Stimulated activated CD8-positive, alpha-beta memory T cell treated with anti-CD3 and anti-CD28 coated beads, Interleukin-4, amount 100 ng/mL, for 24 hours (primary cell): ENCODE measurements around the gene DDIT4.

Experiments
- DNase-seq: peaks from one replicate; pipeline ENCODE4 v3.0.0-alpha.2; 2020; ENCODE audit warnings: low read depth

DDIT4 gene

DNA sequence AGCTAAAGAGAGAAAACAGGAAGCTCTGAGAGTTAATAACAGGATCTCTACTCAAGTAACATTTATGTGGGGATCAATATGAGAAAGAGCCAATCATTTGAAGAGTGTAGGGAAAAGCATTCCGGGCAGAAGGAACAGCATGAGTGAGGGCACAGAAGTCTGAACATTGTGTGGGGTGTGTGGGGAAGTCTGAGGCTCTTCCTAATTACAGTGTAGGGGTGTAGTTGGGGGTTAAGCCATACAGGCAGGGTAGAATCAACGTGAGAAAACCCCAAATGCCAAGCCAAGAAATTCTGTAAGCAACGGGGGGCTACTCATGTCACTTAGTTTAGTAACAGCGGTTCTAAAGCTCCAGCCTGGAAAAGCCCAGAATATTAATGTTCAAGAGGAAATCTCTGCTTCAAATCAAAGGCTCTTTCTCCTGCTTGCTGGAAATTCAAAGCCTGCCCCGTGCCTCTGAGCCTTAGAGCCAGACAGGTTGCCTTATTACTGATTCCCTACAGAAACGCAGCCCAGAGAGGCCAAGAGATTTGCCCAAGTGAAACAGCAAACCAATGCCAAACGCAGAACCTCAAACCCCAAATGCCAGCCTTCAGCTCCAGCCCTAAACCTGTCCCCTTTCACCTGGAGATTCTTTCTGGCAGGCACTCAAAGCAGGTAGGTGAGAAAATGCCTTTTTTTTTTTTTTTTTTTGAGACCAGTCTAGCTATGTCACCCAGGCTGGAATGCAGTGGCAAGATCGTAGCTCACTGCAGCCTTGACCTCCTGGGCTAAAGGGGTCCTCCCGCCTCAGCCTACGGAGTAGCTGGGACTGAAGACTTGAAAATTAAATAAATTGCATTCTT lies 44.9 kb downstream of the DDIT4 start:
- DNase-seq = no peak

DNA sequence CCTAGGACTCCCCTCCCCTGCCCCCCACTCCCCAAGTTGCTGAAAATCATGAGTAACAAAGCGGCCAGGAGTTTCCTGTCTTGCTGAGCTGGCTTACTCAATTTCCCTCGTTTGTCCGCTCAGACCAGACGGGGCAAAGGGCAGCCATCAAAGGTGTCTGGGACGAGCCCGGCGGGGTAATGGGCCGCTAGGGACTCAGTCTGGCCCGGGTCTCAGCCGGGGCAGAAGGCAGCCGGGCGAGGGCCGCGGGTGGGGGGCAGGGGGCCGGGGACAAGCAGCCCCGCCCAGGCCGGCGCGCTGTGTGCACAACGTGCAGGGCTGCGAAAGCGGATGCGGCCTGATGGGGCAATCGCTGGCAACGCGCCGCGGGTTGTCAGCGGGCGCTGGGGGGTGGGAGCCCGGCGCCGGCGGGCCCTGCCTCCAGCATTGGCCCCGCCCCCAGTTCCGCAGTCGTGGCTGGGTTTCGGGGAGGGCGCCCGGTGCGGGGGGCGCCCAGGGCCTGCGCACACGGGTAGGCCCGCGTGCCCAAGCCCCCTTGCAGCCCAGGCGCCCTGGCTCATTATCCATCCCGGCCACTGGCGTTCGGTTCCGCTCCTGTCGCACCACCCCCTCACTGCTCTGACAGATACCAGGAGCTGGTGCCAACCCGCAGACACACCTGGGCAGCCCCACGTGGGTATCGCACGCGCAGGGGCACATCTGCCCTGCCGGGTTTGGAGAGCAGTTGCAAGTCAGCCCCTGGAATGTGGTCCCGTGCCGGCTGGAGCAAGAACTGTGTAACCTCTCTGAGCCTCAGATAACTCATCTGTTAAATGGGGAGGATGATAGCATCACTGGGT lies 45.9 kb downstream of the DDIT4 start:
- peak; percentile 85 for DNase-seq

DNA sequence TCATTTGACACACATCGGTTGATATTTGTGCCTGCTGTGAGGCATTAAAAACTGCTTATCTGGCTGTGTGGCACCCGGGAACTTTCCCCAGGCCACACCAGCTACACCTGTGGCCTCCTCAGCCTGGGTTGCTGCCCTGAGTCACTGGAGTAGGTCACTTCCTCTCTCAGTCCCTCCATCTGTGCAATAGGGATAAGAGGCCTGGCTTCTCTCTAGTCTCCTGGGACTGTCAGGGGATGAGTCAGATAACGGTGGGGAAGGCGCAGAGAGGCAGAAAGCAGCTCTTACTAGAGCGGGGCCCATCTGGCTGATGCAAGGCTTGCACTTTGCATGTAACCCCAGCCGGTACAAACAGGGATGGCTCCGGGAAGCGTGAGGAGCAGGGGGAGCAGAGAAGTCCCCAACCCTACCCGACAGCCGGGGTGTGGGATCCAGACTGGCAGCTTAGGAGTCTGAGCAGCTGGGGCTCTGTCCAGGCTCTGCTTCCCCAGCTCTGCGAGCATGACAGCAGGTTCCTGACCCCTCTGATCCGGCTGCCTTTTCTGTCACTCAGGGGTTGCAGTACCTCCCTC lies 47.0 kb downstream of the DDIT4 start:
- DNase-seq = no peak

DNA sequence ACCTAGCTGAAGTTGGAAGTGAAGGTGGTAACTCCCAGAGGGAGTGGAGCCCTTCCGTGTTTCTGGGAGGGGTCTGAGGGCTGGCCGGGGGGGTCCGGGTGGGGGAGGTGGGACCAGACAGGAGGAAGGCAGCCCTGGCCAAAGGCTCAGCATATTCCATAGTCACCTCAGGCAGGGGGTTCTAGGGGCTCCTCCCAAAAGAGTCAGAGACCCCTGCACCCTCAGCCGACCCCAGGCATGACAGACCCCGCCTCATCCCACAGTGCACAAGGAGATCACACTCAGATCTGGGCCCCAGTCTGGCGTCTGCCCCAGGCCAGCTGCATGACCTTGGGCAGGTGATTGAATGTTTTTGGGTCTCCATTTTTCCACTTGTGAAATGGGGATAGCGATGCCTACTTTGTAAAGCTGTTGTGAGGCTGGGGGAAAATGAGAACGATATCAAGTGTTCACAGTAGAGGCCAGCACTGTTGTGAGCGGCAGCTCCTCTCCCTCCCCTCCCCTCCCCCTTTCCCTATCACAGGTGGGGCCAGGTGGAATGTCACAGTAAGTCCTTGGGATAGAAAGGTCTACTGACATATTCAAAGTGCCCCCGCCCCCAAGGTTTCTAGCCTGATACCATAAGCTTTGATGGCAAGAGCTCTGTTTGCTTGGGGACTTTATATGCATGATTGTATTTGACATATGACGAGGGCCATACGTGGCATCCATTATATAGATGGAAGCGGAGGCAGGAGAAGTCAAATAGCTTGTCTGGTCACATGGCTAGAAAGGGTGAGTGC lies 47.7 kb downstream of the DDIT4 start:
- no peak for DNase-seq

DNA sequence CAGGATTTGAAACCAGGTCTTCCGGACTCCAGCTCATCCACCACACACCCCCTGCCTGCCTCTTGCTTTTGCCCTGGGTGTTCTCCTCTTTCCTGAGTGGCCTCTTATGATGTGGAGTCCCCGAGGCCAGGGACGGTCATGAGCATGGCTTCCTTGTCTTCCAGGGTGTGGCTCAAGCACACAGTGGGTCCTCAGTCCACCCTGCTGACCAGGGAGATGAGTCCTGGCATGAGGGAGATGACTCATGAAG lies 48.2 kb downstream of the DDIT4 start:
- no peak for DNase-seq

DNA sequence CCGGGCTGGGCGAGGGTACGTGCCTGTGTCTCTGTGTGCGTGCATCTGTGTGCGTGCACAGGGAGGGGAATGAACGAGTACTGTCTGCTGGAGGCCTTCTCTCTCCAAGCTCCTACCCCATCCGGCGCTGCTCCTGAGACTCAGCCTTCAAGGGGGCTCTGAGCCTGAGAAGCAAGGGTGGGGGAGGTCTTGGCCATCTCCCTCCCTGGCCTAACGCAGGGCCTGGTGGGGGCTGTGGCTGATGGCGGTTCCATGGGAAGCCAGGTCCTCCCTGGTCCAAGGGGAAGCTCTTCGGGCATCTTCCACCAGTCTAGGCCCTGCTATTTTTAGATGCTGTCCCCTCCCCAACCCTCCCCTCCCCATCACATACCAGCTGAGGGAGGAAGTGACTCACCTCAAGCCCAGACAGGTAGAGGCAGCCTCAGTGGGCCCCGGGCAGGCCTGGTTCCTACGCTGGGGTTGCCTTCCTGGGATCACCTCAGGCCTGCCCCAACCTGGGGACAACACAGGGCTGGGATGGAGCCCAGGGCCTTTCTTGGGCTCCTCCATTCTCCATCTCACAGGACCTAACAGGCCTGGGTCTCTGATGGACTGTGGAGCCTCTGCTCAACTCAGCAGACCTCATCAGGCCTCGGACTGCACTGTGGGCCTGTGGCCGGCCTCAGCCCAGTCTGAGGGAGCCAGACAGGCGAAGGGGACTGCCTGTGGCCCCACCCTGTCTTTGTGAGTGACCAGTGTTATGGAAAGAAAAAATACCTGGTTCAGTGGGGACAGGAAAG lies 48.7 kb downstream of the DDIT4 start:
- no peak for DNase-seq

DNA sequence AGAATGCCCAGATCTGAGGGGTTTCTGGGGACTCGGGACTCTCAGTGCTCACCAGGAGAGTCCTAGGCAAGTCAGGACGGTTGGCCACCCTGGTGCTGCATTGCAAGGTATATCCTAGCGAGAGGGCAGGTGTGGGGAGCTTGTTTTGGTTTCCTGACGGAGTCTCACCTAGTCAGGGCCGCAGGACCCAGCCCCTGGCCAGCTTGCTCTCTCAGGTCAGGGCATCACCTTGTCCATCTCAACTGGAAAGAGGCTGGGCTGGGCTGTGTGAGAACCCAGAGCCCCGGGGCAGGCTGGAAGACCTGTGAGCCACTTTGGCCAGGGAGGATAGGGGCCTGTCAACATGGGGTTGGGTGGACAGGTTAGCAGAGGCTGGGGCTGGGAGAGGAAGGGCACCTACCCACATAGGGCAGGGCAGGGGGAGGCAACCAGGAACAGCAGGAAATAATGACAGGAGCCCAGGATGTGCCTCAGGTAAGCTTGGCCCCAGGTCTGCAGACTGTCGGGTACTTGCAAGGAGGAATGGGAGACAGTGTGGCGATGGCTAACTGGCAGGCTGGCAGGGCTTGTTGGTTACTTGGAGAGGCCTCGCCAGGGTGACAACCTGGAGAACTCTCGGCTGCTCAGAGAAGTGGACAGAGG lies 49.5 kb downstream of the DDIT4 start:
- DNase-seq = no peak

DNA sequence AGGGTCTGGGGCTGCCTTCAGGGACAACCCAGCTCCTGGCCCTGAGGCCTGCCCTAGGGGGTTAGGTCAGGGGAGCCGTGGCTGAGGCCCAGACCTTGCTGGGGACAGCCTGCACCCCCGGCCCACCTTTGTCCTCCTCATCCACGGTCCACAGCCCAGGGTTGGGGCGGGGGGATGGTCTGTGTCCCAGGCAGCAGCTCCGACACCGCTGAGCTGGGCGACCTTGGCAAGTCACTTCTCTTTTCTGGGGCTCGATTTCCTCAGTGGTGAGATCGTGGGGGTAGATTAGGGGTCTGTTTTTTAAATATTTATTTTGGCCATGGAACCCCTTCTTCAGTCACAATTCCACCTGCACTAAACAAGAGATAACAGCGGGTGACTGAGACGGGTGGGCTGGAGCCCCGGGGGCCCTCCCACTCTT lies 50.1 kb downstream of the DDIT4 start:
- DNase-seq = no peak
